ENCODE data around the gene FOXN3. TPM values are rescaled to one million over a fixed set of nuclear protein-coding genes. Genes with fewer than 3 reads are reported as not detected.
"Not testable (repeated sequence)": the region's sequence is repeated elsewhere in the genome, so short reads cannot be mapped to it uniquely, and the experiment has no call there.

Gene FOXN3
- polyA plus RNA-seq, 1 donor, result 39.5 TPM

- H3K36me3 ChIP-seq (ENCODE audit: control insufficient read depth, insufficient read depth, low read length), result no peaks in the 10 kb centered on the region
- no peaks in the 10 kb centered on the region for H3K27me3 ChIP-seq (ENCODE audit: control insufficient read depth, insufficient read depth, low read length)
- no peak overlapping the region for H3K27ac ChIP-seq (ENCODE audit: low read length)
- DNase-seq, result no peak
- H3K9me3 ChIP-seq (ENCODE audit: control insufficient read depth, low read depth, low read length), result peaks cover 3% of the 10 kb centered on the region
- no peak overlapping the region for H3K4me3 ChIP-seq (ENCODE audit: low read length)
- H3K4me1 ChIP-seq (ENCODE audit: control insufficient read depth, insufficient read depth, low read length), result no peaks in the 10 kb centered on the region
These were observed 302.9 kb downstream of the FOXN3 start for GRCh38 chr14:89114109-89114508.

DNA sequence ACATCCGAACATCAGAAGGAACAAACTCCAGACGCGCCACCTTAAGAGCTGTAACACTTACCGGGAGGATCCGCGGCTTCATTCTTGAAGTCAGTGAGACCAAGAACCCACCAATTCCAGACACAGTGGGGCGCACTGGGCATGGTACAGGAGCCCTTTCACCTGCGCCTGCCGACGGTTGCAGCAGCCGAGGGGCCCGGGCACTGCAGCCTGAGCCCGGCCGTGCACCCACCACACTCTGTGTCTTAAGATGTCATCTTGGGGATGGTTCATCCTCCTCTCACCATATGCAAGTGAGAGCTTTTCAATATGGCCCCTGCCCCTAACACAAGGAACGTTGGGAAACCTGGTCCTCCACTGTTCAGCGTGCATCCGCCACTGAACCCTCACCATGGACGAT, 304.3 kb downstream of the FOXN3 start:
- H3K27me3 ChIP-seq (ENCODE audit: control insufficient read depth, insufficient read depth, low read length), result no peaks in the 10 kb centered on the region
- no CpG with 5 or more reads among the region's 18 CpGs for WGBS (ENCODE audit: insufficient coverage, low lambda C conversion rate)
- H3K4me1 ChIP-seq (ENCODE audit: control insufficient read depth, insufficient read depth, low read length), result no peaks in the 10 kb centered on the region
- no peak overlapping the region for H3K27ac ChIP-seq (ENCODE audit: low read length)
- DNase-seq, result no peak
- H3K9me3 ChIP-seq (ENCODE audit: control insufficient read depth, low read depth, low read length), result peaks cover 3% of the 10 kb centered on the region
- no peaks in the 10 kb centered on the region for H3K36me3 ChIP-seq (ENCODE audit: control insufficient read depth, insufficient read depth, low read length)
- H3K4me3 ChIP-seq (ENCODE audit: low read length), result no peak overlapping the region

GRCh38 chr14:89111766-89112543, 305.1 kb downstream of the FOXN3 start:
- not testable (repeated sequence) for H3K36me3 ChIP-seq (ENCODE audit: control insufficient read depth, insufficient read depth, low read length); H3K9me3 ChIP-seq (ENCODE audit: control insufficient read depth, low read depth, low read length); H3K4me3 ChIP-seq (ENCODE audit: low read length); DNase-seq; H3K27ac ChIP-seq (ENCODE audit: low read length); H3K27me3 ChIP-seq (ENCODE audit: control insufficient read depth, insufficient read depth, low read length); H3K4me1 ChIP-seq (ENCODE audit: control insufficient read depth, insufficient read depth, low read length)
- WGBS (ENCODE audit: insufficient coverage, low lambda C conversion rate), result no CpG with 5 or more reads among the region's 25 CpGs

GRCh38 chr14:89111232-89111631, 305.8 kb downstream of the FOXN3 start:
- H3K4me1 ChIP-seq (ENCODE audit: control insufficient read depth, insufficient read depth, low read length); H3K27me3 ChIP-seq (ENCODE audit: control insufficient read depth, insufficient read depth, low read length); H3K27ac ChIP-seq (ENCODE audit: low read length); H3K36me3 ChIP-seq (ENCODE audit: control insufficient read depth, insufficient read depth, low read length); H3K4me3 ChIP-seq (ENCODE audit: low read length); DNase-seq; H3K9me3 ChIP-seq (ENCODE audit: control insufficient read depth, low read depth, low read length): not testable (repeated sequence)
- no CpG with 5 or more reads among the region's 13 CpGs for WGBS (ENCODE audit: insufficient coverage, low lambda C conversion rate)

GRCh38 chr14:89110110-89110509, 306.9 kb downstream of the FOXN3 start:
- no peak for DNase-seq
- no peaks in the 10 kb centered on the region for H3K4me1 ChIP-seq (ENCODE audit: control insufficient read depth, insufficient read depth, low read length)
- H3K36me3 ChIP-seq (ENCODE audit: control insufficient read depth, insufficient read depth, low read length), result no peaks in the 10 kb centered on the region
- H3K9me3 ChIP-seq (ENCODE audit: control insufficient read depth, low read depth, low read length), result peaks cover 3% of the 10 kb centered on the region
- no peak overlapping the region for H3K4me3 ChIP-seq (ENCODE audit: low read length)
- H3K27ac ChIP-seq (ENCODE audit: low read length), result no peak overlapping the region
- no CpG with 5 or more reads among the region's 9 CpGs for WGBS (ENCODE audit: insufficient coverage, low lambda C conversion rate)
- no peaks in the 10 kb centered on the region for H3K27me3 ChIP-seq (ENCODE audit: control insufficient read depth, insufficient read depth, low read length)

- H3K4me1 ChIP-seq (ENCODE audit: control insufficient read depth, insufficient read depth, low read length), result no peaks in the 10 kb centered on the region
- no peaks in the 10 kb centered on the region for H3K27me3 ChIP-seq (ENCODE audit: control insufficient read depth, insufficient read depth, low read length)
- H3K4me3 ChIP-seq (ENCODE audit: low read length), result no peak overlapping the region
- WGBS (ENCODE audit: insufficient coverage, low lambda C conversion rate), result no CpG with 5 or more reads among the region's 4 CpGs
- no peak overlapping the region for H3K27ac ChIP-seq (ENCODE audit: low read length)
- no peak for DNase-seq
- peaks cover 3% of the 10 kb centered on the region for H3K9me3 ChIP-seq (ENCODE audit: control insufficient read depth, low read depth, low read length)
- H3K36me3 ChIP-seq (ENCODE audit: control insufficient read depth, insufficient read depth, low read length), result no peaks in the 10 kb centered on the region
These were observed 308.4 kb downstream of the FOXN3 start for GRCh38 chr14:89108608-89109007.

- no CpG with 5 or more reads among the region's 5 CpGs for WGBS (ENCODE audit: insufficient coverage, low lambda C conversion rate)
- no peak for DNase-seq
- H3K4me3 ChIP-seq (ENCODE audit: low read length), result no peak overlapping the region
- H3K27me3 ChIP-seq (ENCODE audit: control insufficient read depth, insufficient read depth, low read length), result no peaks in the 10 kb centered on the region
- H3K4me1 ChIP-seq (ENCODE audit: control insufficient read depth, insufficient read depth, low read length), result no peaks in the 10 kb centered on the region
- no peaks in the 10 kb centered on the region for H3K36me3 ChIP-seq (ENCODE audit: control insufficient read depth, insufficient read depth, low read length)
- H3K27ac ChIP-seq (ENCODE audit: low read length), result no peak overlapping the region
- peaks cover 3% of the 10 kb centered on the region for H3K9me3 ChIP-seq (ENCODE audit: control insufficient read depth, low read depth, low read length)
These were observed 309.4 kb downstream of the FOXN3 start for GRCh38 chr14:89107626-89108025.

Measured in large intestine (tissue), 3 donors.